Sigmoid colon (tissue), 7 donors: ENCODE measurements around the gene PRLR. TPM values are rescaled to one million over a fixed set of nuclear protein-coding genes. Genes with fewer than 3 reads are reported as not detected.

Source experiments
- DNase-seq: peaks from one replicate; pipeline ENCODE4 v3.0.0-alpha.2; 2019
- H3K27ac ChIP-seq, 4 donors: fragments of 200-600 bp; sonication (generic); one replicate each; pipeline ENCODE4 v1.5.1; 2016 to 2019; ENCODE audit warnings: mild to moderate bottlenecking in 1 of 4
- H3K27me3 ChIP-seq, 3 donors: fragments of 200-600 bp; sonication (generic); one replicate each; pipeline ENCODE4 v1.5.1; 2019; ENCODE audit warnings: mild to moderate bottlenecking in 1 of 3
- H3K36me3 ChIP-seq, 4 donors: fragments of 200-600 bp; sonication (generic); one replicate each; pipeline ENCODE4 v1.5.1; 2016 to 2019
- H3K4me1 ChIP-seq, 4 donors: fragments of 200-600 bp; sonication (generic); one replicate each; pipeline ENCODE4 v1.5.1; 2017 to 2019
- H3K4me3 ChIP-seq, 4 donors: fragments of 200-600 bp; sonication (generic); one replicate each; pipeline ENCODE4 v1.5.1; 2017 to 2019; ENCODE audit warnings: mild to moderate bottlenecking in 2 of 4, moderate library complexity in 1 of 4
- H3K9me3 ChIP-seq, 4 donors: fragments of 200-600 bp in 3 of 4; sonication (generic) in 3 of 4; one replicate each; pipeline versions ENCODE4 v1.5.1 to v1.6.1; 2013 to 2019
- CTCF ChIP-seq, 4 experiments: fragments of 450-650 bp in 3 of 4; fragments of 200-600 bp in 1 of 4; IDR thresholded peaks; one replicate each; pipeline ENCODE4 v1.5.1; 2016 to 2019; ENCODE audit warnings: antibody characterized with exemption in 4 of 4, mild to moderate bottlenecking in 3 of 4, moderate library complexity in 2 of 4
- EP300 ChIP-seq, 4 donors: sonication (generic); formaldehyde crosslinking; IDR thresholded peaks; one replicate each; pipeline ENCODE4 v1.6.1; 2017; ENCODE audit warnings: antibody characterized with exemption in 4 of 4
- POLR2A ChIP-seq, 2 donors: fragments of 450-650 bp; IDR thresholded peaks; one replicate each; pipeline ENCODE4 v1.6.1; 2016; ENCODE audit warnings: antibody characterized with exemption in 2 of 2, mild to moderate bottlenecking in 2 of 2, moderate library complexity in 2 of 2
- POLR2AphosphoS5 ChIP-seq, 4 donors: sonication (generic); formaldehyde crosslinking; IDR thresholded peaks; one replicate each; pipeline ENCODE4 v1.6.1; 2017; ENCODE audit warnings: antibody characterized with exemption in 4 of 4
- WGBS, 2 donors: extraction: QIAGEN DNeasy Blood & Tissue Kit; methylation state at CpG; one replicate each; pipeline ENCODE4 v1.1.7; 2013; 5-methylcytosine and 5-hydroxymethylcytosine counted together
- intact Hi-C: fragments of 100-400 bp; cut with DNase I; formaldehyde crosslinking; loops from one replicate; pipeline ENCODE4 v1.15.1; 2023
- polyA plus RNA-seq, 3 donors: library from polyadenylated mRNA; stranded (reverse); fragments of 200-250 nt; gene quantifications; one replicate each; pipeline ENCODE4 v1.2.3, GENCODE V29; 2013
- total RNA-seq, 4 donors: library from RNA; depleted of rRNA; stranded (reverse); fragments of >200 nt; gene quantifications; one replicate each; pipeline ENCODE4 v1.1.0, GENCODE V29; 2016
- donor health status: healthy with polysubstance abuse.
- donor health status: Bipolar disorder and iron deficiency.
- donor health status: healthy.

The PRLR gene
- total and polyA plus RNA-seq, 7 donors, result 0.60 to 1.9 (median 0.95) TPM

GRCh38 chr5:35133186-35133585 lies 97.1 kb downstream of the PRLR start:
- no peak overlapping the region for H3K4me3 ChIP-seq
- intact Hi-C loops, result no loop called here
- no peaks in the 10 kb centered on the region for H3K27me3 ChIP-seq
- H3K4me1 ChIP-seq, result no peaks in the 10 kb centered on the region
- TF ChIP-seq CTCF (IDR thresholded peaks at IDR 0.05) (no peak), EP300 (IDR thresholded peaks at IDR 0.05) (no peak)
- no peak for DNase-seq
- 96 to 97% methylated on average over 2 of the region's 2 CpGs for WGBS, 2 donors
- no peaks in the 10 kb centered on the region for H3K9me3 ChIP-seq
- H3K27ac ChIP-seq, result no peak overlapping the region
- H3K36me3 ChIP-seq, result no peaks in the 10 kb centered on the region

- intact Hi-C loops, result no loop called here
- no peaks in the 10 kb centered on the region for H3K36me3 ChIP-seq
Measured at GRCh38 chr5:35131723-35132122, 98.6 kb downstream of the PRLR start.

DNA sequence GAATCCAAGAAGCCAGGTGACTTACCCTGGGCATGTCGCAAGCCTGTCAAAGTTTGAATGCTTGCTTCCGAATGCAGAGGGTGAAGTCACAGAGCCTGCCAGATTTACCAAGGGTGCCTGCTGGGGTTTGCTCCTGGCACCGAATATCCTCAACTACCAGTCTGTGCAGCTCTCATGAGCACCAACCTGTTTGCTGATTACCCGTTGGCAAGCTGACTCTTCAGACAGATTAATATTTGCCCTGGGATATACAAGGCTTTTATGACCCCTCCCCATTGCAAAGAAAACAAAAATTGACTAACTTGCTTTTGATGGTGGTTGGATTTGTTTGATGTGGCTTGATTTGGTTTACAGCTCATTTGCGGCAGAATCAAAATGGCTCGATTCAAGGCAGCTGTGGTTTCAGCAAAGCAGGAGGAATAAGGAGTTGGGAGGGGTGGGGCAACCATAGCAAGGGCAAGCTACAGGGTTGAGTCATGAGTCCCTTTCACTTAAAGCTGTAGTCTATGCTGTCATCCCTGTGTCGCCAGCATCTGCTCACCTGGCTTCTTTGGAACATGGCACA lies 100.3 kb downstream of the PRLR start:
- TF ChIP-seq EP300 (IDR thresholded peaks at IDR 0.05), result no peak
- no peak for TF ChIP-seq POLR2A (IDR thresholded peaks at IDR 0.05)
- TF ChIP-seq POLR2AphosphoS5 (IDR thresholded peaks at IDR 0.05), result no peak
- TF ChIP-seq CTCF (IDR thresholded peaks at IDR 0.05), result no peak
- WGBS, 2 donors, result 19 to 51% methylated on average over 7 of the region's 7 CpGs
- H3K4me1 ChIP-seq, result no peaks in the 10 kb centered on the region

More at GRCh38 chr5:35131723-35132122, 98.6 kb downstream of the PRLR start:
- no peak for TF ChIP-seq POLR2AphosphoS5 (IDR thresholded peaks at IDR 0.05)
- TF ChIP-seq POLR2A (IDR thresholded peaks at IDR 0.05), result no peak
- no peak for TF ChIP-seq CTCF (IDR thresholded peaks at IDR 0.05)
- no peak for TF ChIP-seq EP300 (IDR thresholded peaks at IDR 0.05)
- DNase-seq, result no peak
- Histone ChIP-seq H3K4me3 (no peak overlapping the region), H3K9me3 (no peaks in the 10 kb centered on the region), H3K4me1 (no peaks in the 10 kb centered on the region), H3K27ac (no peak overlapping the region), H3K27me3 (no peaks in the 10 kb centered on the region)

GRCh38 chr5:35129276-35129675 lies 101.0 kb downstream of the PRLR start:
- intact Hi-C loops, result no loop called here
- Histone ChIP-seq H3K27me3 (no peaks in the 10 kb centered on the region), H3K36me3 (no peaks in the 10 kb centered on the region), H3K4me1 (no peaks in the 10 kb centered on the region), H3K9me3 (no peaks in the 10 kb centered on the region), H3K27ac (no peak overlapping the region), H3K4me3 (no peak overlapping the region)
- no peak for TF ChIP-seq EP300 (IDR thresholded peaks at IDR 0.05)
- TF ChIP-seq POLR2AphosphoS5 (IDR thresholded peaks at IDR 0.05), result no peak
- TF ChIP-seq POLR2A (IDR thresholded peaks at IDR 0.05), result no peak
- no peak for TF ChIP-seq CTCF (IDR thresholded peaks at IDR 0.05)
- DNase-seq, result no peak
- WGBS, 2 donors, result 84 to 89% methylated on average over 1 of the region's 1 CpG

More for the DNA sequence above, 100.3 kb downstream of the PRLR start:
- intact Hi-C loops, result no loop called here
- DNase-seq, result no peak
- Histone ChIP-seq H3K9me3 (no peaks in the 10 kb centered on the region), H3K36me3 (no peaks in the 10 kb centered on the region), H3K27ac (no peak overlapping the region), H3K27me3 (no peaks in the 10 kb centered on the region), H3K4me3 (no peak overlapping the region)

- no peak for DNase-seq
- no peaks in the 10 kb centered on the region for H3K9me3 ChIP-seq
- no peaks in the 10 kb centered on the region for H3K27me3 ChIP-seq
- no peaks in the 10 kb centered on the region for H3K36me3 ChIP-seq
- no peak overlapping the region for H3K4me3 ChIP-seq
- intact Hi-C loops, result no loop called here
- TF ChIP-seq CTCF (IDR thresholded peaks at IDR 0.05) (no peak), POLR2A (IDR thresholded peaks at IDR 0.05) (no peak), EP300 (IDR thresholded peaks at IDR 0.05) (no peak), POLR2AphosphoS5 (IDR thresholded peaks at IDR 0.05) (no peak)
- H3K4me1 ChIP-seq, result no peaks in the 10 kb centered on the region
- H3K27ac ChIP-seq, result no peak overlapping the region
- 78 to 79% methylated on average over 1 of the region's 1 CpG for WGBS, 2 donors
Measured at GRCh38 chr5:35127006-35127405, 103.3 kb downstream of the PRLR start.
